ENCODE measurements around the gene ZNF117.

The ZNF117 gene

GRCh38 chr7:65006094-65006992, 15.5 kb upstream of the ZNF117 start, which contains the start of gene ERV3-1:
Gene ERV3-1, minus strand, starts transcription at chr7:65006687. Its CDS starts 13,661 bp downstream, at chr7:64993026.
- ChIA-PET POLR2A (ENCODE audit: low non-redundant PET) (interaction anchor here (0.7 to 1.2 kb wide), 2 partner anchors 74 to 367 kb away, joined by 3 read pairs; partner anchors contain the start of gene ZNF92), CTCF (no interaction called here)
- TF ChIP-seq CTCF (conservative IDR thresholded peaks at IDR 0.05; ENCODE audit: low read depth), result no peak
- H3K27ac ChIP-seq, result peak within 1 kb of the TSS; percentile 83
- peak; percentile 95 for DNase-seq (ENCODE audit: low spot score)

GRCh38 chr7:65004575-65004974, 13.7 kb upstream of the ZNF117 start:
- H3K27ac ChIP-seq, result no peak overlapping the region
- POLR2A ChIA-PET (ENCODE audit: low non-redundant PET), result interaction anchor here (0.6 kb wide), 1 partner anchor 105 kb away, joined by 3 read pairs; no protein-coding TSS in a partner anchor
- no peak for TF ChIP-seq CTCF (conservative IDR thresholded peaks at IDR 0.05; ENCODE audit: low read depth)
- CTCF ChIA-PET, result no interaction called here
- DNase-seq (ENCODE audit: low spot score), result no peak

- no peak overlapping the region for H3K27ac ChIP-seq
- DNase-seq (ENCODE audit: low spot score), result no peak
- ChIA-PET CTCF (interaction anchor here (0.7 kb wide), 1 partner anchor 49 kb away, joined by 3 read pairs; no protein-coding TSS in a partner anchor), POLR2A (ENCODE audit: low non-redundant PET) (no interaction called here)
- no peak for TF ChIP-seq CTCF (conservative IDR thresholded peaks at IDR 0.05; ENCODE audit: low read depth)
Observed at GRCh38 chr7:65002972-65003585, 12.2 kb upstream of the ZNF117 start.

GRCh38 chr7:65001291-65001814, 10.5 kb upstream of the ZNF117 start:
- POLR2A ChIA-PET (ENCODE audit: low non-redundant PET), result no interaction called here
- no peak overlapping the region for H3K27ac ChIP-seq
- CTCF ChIA-PET, result no interaction called here
- TF ChIP-seq CTCF (conservative IDR thresholded peaks at IDR 0.05; ENCODE audit: low read depth), result no peak
- DNase-seq (ENCODE audit: low spot score), result no peak

- TF ChIP-seq CTCF (conservative IDR thresholded peaks at IDR 0.05; ENCODE audit: low read depth), result no peak
- ChIA-PET CTCF (no interaction called here), POLR2A (ENCODE audit: low non-redundant PET) (no interaction called here)
- H3K27ac ChIP-seq, result peak overlapping the region; percentile 67
- peak; percentile 54 for DNase-seq (ENCODE audit: low spot score)
Observed at GRCh38 chr7:64999165-65000004, 8.5 kb upstream of the ZNF117 start.

- ChIA-PET POLR2A (ENCODE audit: low non-redundant PET) (no interaction called here), CTCF (no interaction called here)
- DNase-seq (ENCODE audit: low spot score), result no peak
- H3K27ac ChIP-seq, result peak overlapping the region; percentile 67
- no peak for TF ChIP-seq CTCF (conservative IDR thresholded peaks at IDR 0.05; ENCODE audit: low read depth)
Observed at GRCh38 chr7:64998865-64999164, 8.0 kb upstream of the ZNF117 start.
